ENCODE results near the gene USP27X.

The USP27X gene

GRCh38 chrX:49878834-49879655, at the start of gene USP27X:
Gene USP27X (plus strand): TSS chrX:49879484. CDS start chrX:49880308, 824 bp downstream.
- DNase-seq, result peak; percentile 91

- peak; percentile 55 for DNase-seq
Observed at GRCh38 chrX:49838374-49838773, 40.9 kb upstream of the USP27X start.

- DNase-seq, result peak; percentile 82
Observed at GRCh38 chrX:49840679-49841078, 38.6 kb upstream of the USP27X start.

- no peak for DNase-seq
Observed at GRCh38 chrX:49842621-49843020, 36.7 kb upstream of the USP27X start.

GRCh38 chrX:49844611-49845010, 34.7 kb upstream of the USP27X start:
- DNase-seq, result peak; percentile 28

GRCh38 chrX:49845701-49846403, 33.4 kb upstream of the USP27X start:
- no peak for DNase-seq

- DNase-seq, result no peak
Observed at GRCh38 chrX:49846522-49846921, 32.8 kb upstream of the USP27X start.

GRCh38 chrX:49848275-49848674, 31.0 kb upstream of the USP27X start:
- DNase-seq, result no peak

GRCh38 chrX:49850028-49850427, 29.3 kb upstream of the USP27X start:
- no peak for DNase-seq

- DNase-seq, result no peak
Observed at GRCh38 chrX:49853661-49854060, 25.6 kb upstream of the USP27X start.

- no peak for DNase-seq
Observed at GRCh38 chrX:49856819-49857218, 22.5 kb upstream of the USP27X start.

- no peak for DNase-seq
Observed at GRCh38 chrX:49858341-49858740, 20.9 kb upstream of the USP27X start.

GRCh38 chrX:49859491-49859890, 19.8 kb upstream of the USP27X start:
- no peak for DNase-seq

GRCh38 chrX:49860867-49861535, 18.3 kb upstream of the USP27X start:
- DNase-seq, result no peak

- no peak for DNase-seq
Observed at GRCh38 chrX:49862093-49862492, 17.2 kb upstream of the USP27X start.

GRCh38 chrX:49868739-49869138, 10.5 kb upstream of the USP27X start:
- DNase-seq, result no peak

- peak; percentile 55 for DNase-seq
Observed at GRCh38 chrX:49876750-49877149, 2.5 kb upstream of the USP27X start.

GRCh38 chrX:49877397-49878101, 1.7 kb upstream of the USP27X start:
- no peak for DNase-seq

GRCh38 chrX:49878128-49878833, 1.0 kb upstream of the USP27X start:
- DNase-seq, result no peak

- peak; percentile 39 for DNase-seq
Observed at GRCh38 chrX:49879656-49880277, 483 bp downstream of the USP27X start.

GRCh38 chrX:49880668-49881067, 1.4 kb downstream of the USP27X start:
- DNase-seq, result no peak
